Mucosa of descending colon (tissue), 3 donors: ENCODE measurements around the gene ARL15. TPM values are rescaled to one million over a fixed set of nuclear protein-coding genes. Genes with fewer than 3 reads are reported as not detected.

ENCODE experiments used
- ATAC-seq: fragments of 200-7000 bp; cut with Tn5 transposase; one replicate; pipeline ENCODE4 v1.9.1; 2020; ENCODE audit warnings: mild to moderate bottlenecking, moderate library complexity
- DNase-seq, 3 donors: peaks; one replicate each; pipeline ENCODE4 v3.0.0-alpha.2; 2020
- H3K36me3 ChIP-seq: fragments of 200-600 bp; one replicate; pipeline ENCODE4 v1.8.0; 2021; ENCODE audit warnings: low read depth, mild to moderate bottlenecking
- H3K4me1 ChIP-seq: fragments of 200-600 bp; one replicate; pipeline ENCODE4 v1.8.0; 2021; ENCODE audit warnings: low read depth, mild to moderate bottlenecking
- H3K4me3 ChIP-seq: fragments of 200-600 bp; one replicate; pipeline ENCODE4 v1.8.0; 2021; ENCODE audit warnings: mild to moderate bottlenecking
- H3K9me3 ChIP-seq: fragments of 200-600 bp; one replicate; pipeline ENCODE4 v1.8.0; 2021; ENCODE audit warnings: mild to moderate bottlenecking
- intact Hi-C, 2 donors: fragments of 100-400 bp; cut with DNase I in 1 of 2; cut with micrococcal nuclease in 1 of 2; formaldehyde crosslinking; loops; one replicate each; pipeline versions ENCODE4 v1.11.0 to v1.11.1; 2022; cut with DNase I, micrococcal nuclease
- total RNA-seq, 3 donors: library from RNA; stranded (reverse); fragmentation: NEBNext Ultra II Directional in 2 of 3; extraction: Animal tissue kit (Norgen Biotek cat#: 25700) in 2 of 3; gene quantifications; one replicate each; pipeline versions ENCODE4 v1.2.1 to v1.2.4, GENCODE V29; 2021 to 2023
- TF ChIP-seq, protein P1 (sequence below): fragments of 200-600 bp; IDR thresholded peaks from one replicate; pipeline ENCODE4 v1.8.0; 2022; ENCODE audit warnings: antibody characterized with exemption, mild to moderate bottlenecking
- donor health status: DM: no; HTN: no; CAD: no; lungs with moderate emphysema.
- donor health status: DM: no; HTN: no; CAD: no.
- donor health status: DM: no; HTN: yes; CAD: no.

ARL15 gene
- total RNA-seq, 3 donors from 2014 or later, result 21.2 to 34.8 (median 30.1) TPM

- no peak for DNase-seq
- no peaks in the 10 kb centered on the region for H3K36me3 ChIP-seq
- no peaks in the 10 kb centered on the region for H3K4me1 ChIP-seq
- no peak for ATAC-seq
- no peaks in the 10 kb centered on the region for H3K9me3 ChIP-seq
- TF ChIP-seq, protein P1, sequence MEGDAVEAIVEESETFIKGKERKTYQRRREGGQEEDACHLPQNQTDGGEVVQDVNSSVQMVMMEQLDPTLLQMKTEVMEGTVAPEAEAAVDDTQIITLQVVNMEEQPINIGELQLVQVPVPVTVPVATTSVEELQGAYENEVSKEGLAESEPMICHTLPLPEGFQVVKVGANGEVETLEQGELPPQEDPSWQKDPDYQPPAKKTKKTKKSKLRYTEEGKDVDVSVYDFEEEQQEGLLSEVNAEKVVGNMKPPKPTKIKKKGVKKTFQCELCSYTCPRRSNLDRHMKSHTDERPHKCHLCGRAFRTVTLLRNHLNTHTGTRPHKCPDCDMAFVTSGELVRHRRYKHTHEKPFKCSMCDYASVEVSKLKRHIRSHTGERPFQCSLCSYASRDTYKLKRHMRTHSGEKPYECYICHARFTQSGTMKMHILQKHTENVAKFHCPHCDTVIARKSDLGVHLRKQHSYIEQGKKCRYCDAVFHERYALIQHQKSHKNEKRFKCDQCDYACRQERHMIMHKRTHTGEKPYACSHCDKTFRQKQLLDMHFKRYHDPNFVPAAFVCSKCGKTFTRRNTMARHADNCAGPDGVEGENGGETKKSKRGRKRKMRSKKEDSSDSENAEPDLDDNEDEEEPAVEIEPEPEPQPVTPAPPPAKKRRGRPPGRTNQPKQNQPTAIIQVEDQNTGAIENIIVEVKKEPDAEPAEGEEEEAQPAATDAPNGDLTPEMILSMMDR, result no peak
- H3K4me3 ChIP-seq, result no peak overlapping the region
- intact Hi-C loops, result no loop called here
Observed at GRCh38 chr5:53963958-53964357, 346.4 kb downstream of the ARL15 start.

DNA sequence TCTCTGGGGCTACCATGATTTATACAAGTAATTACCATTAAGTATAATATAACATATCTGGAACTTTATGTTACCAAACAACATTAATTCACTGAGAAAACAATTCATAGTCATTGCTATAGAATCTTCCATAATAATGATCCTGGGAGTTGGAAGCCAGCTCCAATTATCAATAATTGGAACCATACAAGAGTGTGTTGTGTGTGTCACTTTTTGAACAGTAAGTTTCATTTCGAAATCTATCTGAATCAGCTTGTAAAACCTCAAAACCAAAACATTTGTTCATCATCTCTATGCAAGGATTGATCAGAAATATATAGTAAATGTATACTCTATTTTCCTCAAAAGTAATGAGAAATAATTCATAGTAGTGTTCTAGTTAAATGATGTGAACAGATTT is 348.1 kb downstream of the ARL15 start:
- TF ChIP-seq, protein P1, result no peak
- no peak overlapping the region for H3K4me3 ChIP-seq
- intact Hi-C loops, result no loop called here

DNA sequence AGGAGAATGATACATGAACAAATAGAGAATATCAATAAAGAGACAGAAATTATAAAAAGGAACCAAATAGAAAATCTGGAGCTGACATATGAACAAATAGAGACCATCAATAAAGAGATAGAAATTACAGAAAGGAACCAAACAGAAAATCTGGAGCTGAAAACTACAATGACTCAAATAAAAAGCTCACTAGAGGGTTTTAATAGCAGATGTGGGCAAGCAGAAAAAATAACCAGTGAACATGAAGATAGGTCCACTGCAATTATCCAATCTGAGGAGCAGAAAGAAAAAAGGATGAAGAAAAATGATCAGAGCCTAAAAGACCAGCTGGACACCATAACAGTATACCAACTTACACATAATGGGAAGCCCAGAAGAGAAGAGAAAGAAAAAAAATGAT is 353.7 kb downstream of the ARL15 start:
- no peak for ATAC-seq
- Histone ChIP-seq H3K4me1 (no peaks in the 10 kb centered on the region), H3K36me3 (no peaks in the 10 kb centered on the region), H3K9me3 (peaks cover 13% of the 10 kb centered on the region), H3K4me3 (no peak overlapping the region)
- DNase-seq, result no peak
- intact Hi-C loops, result no loop called here
- TF ChIP-seq, protein P1, result no peak

More for the DNA sequence above, 348.1 kb downstream of the ARL15 start:
- Histone ChIP-seq H3K9me3 (peaks cover 4% of the 10 kb centered on the region), H3K36me3 (no peaks in the 10 kb centered on the region), H3K4me1 (no peaks in the 10 kb centered on the region)
- no peak for ATAC-seq
- no peak for DNase-seq

- Histone ChIP-seq H3K4me1 (no peaks in the 10 kb centered on the region), H3K4me3 (no peak overlapping the region), H3K36me3 (no peaks in the 10 kb centered on the region), H3K9me3 (peaks cover 13% of the 10 kb centered on the region)
- TF ChIP-seq, protein P1, result no peak
- ATAC-seq, result no peak
- intact Hi-C loops, result no loop called here
- no peak for DNase-seq
Observed at GRCh38 chr5:53956196-53956595, 354.2 kb downstream of the ARL15 start.

- DNase-seq (no peak), ATAC-seq (no peak)
- TF ChIP-seq, protein P1, result no peak
- Histone ChIP-seq H3K4me3 (no peak overlapping the region), H3K4me1 (no peaks in the 10 kb centered on the region), H3K36me3 (no peaks in the 10 kb centered on the region), H3K9me3 (no peaks in the 10 kb centered on the region)
- intact Hi-C loops, result no loop called here
Observed at GRCh38 chr5:53950621-53951020, 359.8 kb downstream of the ARL15 start.

DNA sequence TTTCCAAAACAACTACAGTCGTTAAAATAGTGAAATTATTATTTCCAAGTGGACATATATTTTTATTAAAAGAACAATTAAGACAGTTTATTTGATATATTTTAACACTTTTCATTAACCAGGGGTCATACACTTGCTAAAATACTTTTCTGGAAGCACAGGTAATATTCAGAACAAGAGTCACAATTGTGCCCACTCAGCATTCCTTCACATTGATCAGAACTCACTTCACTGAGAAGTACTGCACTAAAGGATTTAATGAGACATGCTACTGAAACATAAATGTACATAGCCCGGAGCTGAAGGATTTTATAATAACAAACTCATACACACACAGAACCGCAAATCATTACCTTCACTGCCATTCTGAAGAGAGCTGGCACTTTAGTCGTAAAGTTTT is 361.8 kb downstream of the ARL15 start:
- intact Hi-C loops, result no loop called here
- Histone ChIP-seq H3K9me3 (no peaks in the 10 kb centered on the region), H3K4me3 (no peak overlapping the region), H3K36me3 (no peaks in the 10 kb centered on the region), H3K4me1 (no peaks in the 10 kb centered on the region)
- ATAC-seq, result no peak
- TF ChIP-seq, protein P1, result no peak
- DNase-seq, result no peak
